Mesodermal cell (in vitro differentiated cells): Measurements from ENCODE around the gene FRG2.
"Not testable (repeated sequence)": the region's sequence is repeated elsewhere in the genome, so short reads cannot be mapped to it uniquely, and the experiment has no call there.

Source experiments
- H3K27ac ChIP-seq: 2 replicates; pipeline ENCODE4 v1.7.0; 2013; ENCODE audit warnings: mild to moderate bottlenecking, low read depth, low read length, moderate library complexity; ENCODE audit not compliant: severe bottlenecking
- H3K36me3 ChIP-seq: 2 replicates; pipeline ENCODE4 v1.7.1; 2013; ENCODE audit warnings: mild to moderate bottlenecking, low read length, moderate library complexity; ENCODE audit not compliant: control insufficient read depth, insufficient read depth
- H3K4me1 ChIP-seq: one replicate; pipeline ENCODE4 v1.7.1; 2013; ENCODE audit warnings: mild to moderate bottlenecking, low read length; ENCODE audit not compliant: insufficient read depth, control insufficient read depth, poor library complexity, severe bottlenecking
- H3K4me3 ChIP-seq: 2 replicates; pipeline ENCODE4 v1.7.0; 2013; ENCODE audit warnings: low read length, control low read depth, mild to moderate bottlenecking; ENCODE audit not compliant: insufficient read depth, poor library complexity, severe bottlenecking; ENCODE audit errors: extremely low read depth
- H3K9me3 ChIP-seq: 2 replicates; pipeline ENCODE4 v1.7.1; 2013; ENCODE audit warnings: mild to moderate bottlenecking, low read length, moderate library complexity; ENCODE audit not compliant: control insufficient read depth
- WGBS, 2 experiments: methylation state at CpG; one replicate each; pipeline ENCODE4 v1.1.5; 2013; ENCODE audit warnings: missing lambda C conversion rate in 2 of 2; ENCODE audit not compliant: insufficient coverage in 2 of 2; 5-methylcytosine and 5-hydroxymethylcytosine counted together

The FRG2 gene

DNA sequence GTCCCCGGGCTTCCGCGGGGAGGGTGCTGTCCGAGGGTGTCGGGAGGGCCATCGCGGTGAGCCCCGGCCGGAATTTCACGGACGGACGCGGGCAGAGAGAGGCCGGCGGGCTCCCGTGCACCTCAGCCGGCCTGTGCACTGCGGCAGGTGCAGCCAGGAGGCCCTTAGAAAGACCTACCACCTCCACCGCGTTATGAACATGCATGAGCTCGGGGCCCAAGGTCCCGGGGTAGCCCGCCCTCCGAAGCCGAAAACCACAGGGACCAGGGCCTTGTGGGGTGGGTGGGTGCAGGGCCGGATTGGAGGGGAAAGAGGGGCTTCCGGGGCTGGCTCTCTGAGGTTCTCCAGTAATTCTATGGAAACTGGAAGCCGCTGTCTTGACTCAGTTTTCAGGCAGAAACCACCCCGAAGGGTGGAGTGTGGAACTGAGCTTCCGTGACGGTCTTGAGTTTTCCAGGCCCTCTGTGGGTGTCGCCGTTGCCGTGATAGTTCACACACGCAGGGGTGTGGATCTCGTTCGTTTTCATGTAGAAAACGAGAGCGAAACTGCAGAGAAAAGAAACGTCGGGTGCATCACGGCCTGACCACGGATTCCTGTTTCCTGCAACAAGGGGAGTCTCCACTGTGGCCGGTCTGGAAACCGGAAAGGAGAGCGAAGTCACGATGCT, 4.3 kb downstream of the FRG2 start:
- H3K4me3 ChIP-seq, H3K36me3 ChIP-seq, H3K4me1 ChIP-seq, H3K27ac ChIP-seq: not testable (repeated sequence)
- WGBS, 2 experiments, result 80 to 86% methylated on average over 10 to 13 of the region's 47 CpGs
- H3K9me3 ChIP-seq, result peaks cover 34% of the 10 kb centered on the region

DNA sequence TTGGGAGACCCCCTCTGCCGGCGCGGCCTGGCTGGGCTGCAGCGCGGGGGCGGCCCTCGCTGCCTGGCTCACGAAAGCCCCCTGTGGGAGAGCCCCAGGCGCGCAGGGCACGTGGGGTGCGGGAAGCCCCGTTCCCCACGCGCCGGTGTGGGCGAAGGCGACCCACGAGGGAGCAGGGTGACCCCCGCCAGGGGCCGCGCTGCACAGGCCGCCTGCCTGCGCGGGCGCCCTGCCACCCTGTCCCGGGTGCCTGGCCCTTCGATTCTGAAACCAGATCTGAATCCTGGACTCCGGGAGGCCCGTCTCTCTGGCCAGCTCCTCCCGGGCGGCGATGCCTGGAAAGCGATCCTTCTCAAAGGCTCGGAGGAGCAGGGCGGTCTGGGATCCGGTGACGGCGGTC, 5.1 kb downstream of the FRG2 start:
- H3K27ac ChIP-seq, H3K4me3 ChIP-seq, H3K4me1 ChIP-seq, H3K36me3 ChIP-seq: not testable (repeated sequence)
- WGBS, 2 experiments, result 69 to 76% methylated on average over 19 to 21 of the region's 39 CpGs
- H3K9me3 ChIP-seq, result peaks cover 36% of the 10 kb centered on the region

DNA sequence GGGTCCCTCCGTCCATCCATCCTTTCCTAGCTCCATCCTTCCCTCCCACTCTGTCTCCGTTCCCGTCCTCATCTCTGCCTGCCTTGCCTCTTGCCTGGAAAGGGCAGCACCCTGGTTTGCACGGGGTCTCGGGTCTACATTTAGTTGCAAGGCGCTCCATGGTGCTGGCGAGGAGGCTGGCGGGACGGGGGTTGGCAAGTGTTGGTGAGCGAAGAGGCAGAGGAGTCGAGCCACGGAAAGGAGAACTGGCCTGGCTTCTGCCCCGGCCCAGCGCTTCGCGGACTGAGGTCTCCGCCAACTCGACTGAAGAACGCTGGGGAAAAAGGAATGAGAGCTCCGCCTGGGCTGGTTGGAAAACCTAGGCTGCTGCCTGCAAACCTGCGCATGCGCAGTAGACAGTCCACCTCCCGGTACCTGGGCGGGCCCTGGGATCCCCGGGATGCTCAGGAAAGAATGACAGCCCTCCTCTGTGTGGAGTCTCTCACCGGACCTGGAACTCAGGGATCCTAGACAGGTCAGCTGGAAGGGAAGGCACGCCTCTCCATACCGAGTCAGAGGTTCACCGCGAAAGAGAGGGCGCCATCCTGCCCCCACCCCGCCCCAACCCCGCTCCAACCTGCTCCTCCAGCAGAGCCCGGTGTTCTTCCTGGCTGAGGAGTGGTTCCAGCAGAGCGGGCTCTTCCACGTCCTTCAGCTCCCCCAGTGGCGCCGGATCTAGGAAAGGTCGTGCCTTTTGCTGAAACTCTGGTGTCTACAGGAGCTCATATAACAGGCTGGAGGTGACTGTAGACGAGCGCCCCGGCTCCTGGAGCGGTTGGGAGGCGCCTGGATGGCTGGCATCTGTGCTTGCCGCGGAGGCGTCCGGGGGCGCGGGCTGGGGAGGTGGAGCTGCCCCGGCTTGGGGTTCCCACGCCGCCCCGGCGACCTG, 6.0 kb downstream of the FRG2 start:
- no peak overlapping the region for H3K4me3 ChIP-seq

DNA sequence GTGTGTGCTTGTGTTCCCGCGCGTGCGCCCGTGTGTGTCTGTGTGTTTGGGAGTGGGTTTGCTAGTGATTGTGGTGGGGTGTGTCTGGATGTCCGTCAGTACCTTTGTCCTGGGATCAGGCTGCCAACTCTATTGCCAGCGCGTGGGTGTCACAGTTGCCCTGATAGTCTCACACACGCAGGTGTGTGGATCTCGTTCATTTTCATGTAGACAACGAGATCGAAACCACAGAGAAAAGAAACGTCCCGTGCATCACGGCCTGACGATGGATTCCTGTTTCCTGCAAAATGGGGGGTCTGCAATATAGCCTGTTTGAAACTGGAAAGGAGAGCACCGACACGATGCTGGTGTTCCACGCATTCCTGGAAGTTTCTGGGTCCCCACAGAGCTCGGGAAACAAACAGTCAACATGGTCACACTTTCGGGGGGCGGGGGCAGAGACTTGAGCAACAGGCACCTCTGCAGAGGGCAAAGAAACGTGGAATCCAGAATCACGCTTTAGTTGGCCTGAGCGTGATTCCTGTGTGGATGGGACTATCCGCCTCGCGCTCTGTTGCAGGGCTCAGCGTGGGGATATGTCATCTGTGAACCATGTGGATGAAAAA, 7.1 kb downstream of the FRG2 start:
- not testable (repeated sequence) for H3K4me1 ChIP-seq

More for the DNA sequence above, 6.0 kb downstream of the FRG2 start:
- Histone ChIP-seq H3K36me3 (no peaks in the 10 kb centered on the region), H3K4me1 (no peaks in the 10 kb centered on the region), H3K9me3 (peaks cover 36% of the 10 kb centered on the region), H3K27ac (no peak overlapping the region)
- 82 to 87% methylated on average over 30 to 48 of the region's 55 CpGs for WGBS, 2 experiments

DNA sequence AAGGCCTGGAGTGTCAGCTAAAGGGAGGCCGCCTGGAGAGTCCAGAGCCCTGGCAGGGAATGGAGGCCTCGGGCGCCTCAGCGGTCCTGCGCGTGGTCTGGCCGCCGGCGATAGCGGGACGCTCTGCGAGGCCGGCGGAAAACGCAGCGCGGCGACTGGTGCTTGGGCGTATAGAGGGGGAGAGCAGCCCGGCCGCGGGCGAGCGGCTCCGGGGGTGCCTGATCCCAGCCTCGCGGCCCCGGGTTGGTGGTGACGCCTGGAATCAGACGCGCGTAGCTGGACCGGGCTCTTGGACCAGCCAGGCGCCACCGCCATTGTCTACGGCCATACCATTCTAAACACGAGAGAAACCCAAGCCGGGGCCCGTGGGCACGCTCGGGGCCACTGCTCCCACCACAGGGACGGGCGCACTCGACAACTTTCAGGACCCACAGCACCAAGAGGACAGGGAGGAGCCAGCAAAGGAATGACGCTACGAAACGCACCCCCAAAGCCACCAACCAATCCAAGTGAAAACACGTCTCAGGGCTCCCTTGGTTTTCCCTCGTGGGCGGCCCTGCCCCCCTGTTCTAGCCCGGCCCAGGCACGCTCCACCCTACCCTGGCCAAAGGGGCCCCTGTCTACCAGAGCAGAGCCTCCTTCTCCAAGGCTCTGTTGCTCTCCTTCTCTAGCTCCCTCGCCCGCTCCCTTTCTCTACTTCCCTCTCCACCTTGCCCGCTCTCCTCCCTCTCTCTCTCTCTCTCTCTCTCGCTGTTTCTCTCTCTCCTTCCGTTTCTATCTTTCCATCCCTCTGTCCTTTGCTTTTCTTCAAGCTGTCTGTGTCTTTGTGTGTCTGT, 7.8 kb downstream of the FRG2 start:
- no peaks in the 10 kb centered on the region for H3K4me1 ChIP-seq
- 86 to 91% methylated on average over 47 to 53 of the region's 57 CpGs for WGBS, 2 experiments
- H3K27ac ChIP-seq, result no peak overlapping the region
- H3K9me3 ChIP-seq, result peaks cover 39% of the 10 kb centered on the region
- no peak overlapping the region for H3K4me3 ChIP-seq
- no peaks in the 10 kb centered on the region for H3K36me3 ChIP-seq

More for the DNA sequence above, 7.1 kb downstream of the FRG2 start:
- peaks cover 39% of the 10 kb centered on the region for H3K9me3 ChIP-seq
- not testable (repeated sequence) for H3K27ac ChIP-seq, H3K4me3 ChIP-seq, H3K36me3 ChIP-seq
- 80 to 81% methylated on average over 16 to 23 of the region's 29 CpGs for WGBS, 2 experiments

DNA sequence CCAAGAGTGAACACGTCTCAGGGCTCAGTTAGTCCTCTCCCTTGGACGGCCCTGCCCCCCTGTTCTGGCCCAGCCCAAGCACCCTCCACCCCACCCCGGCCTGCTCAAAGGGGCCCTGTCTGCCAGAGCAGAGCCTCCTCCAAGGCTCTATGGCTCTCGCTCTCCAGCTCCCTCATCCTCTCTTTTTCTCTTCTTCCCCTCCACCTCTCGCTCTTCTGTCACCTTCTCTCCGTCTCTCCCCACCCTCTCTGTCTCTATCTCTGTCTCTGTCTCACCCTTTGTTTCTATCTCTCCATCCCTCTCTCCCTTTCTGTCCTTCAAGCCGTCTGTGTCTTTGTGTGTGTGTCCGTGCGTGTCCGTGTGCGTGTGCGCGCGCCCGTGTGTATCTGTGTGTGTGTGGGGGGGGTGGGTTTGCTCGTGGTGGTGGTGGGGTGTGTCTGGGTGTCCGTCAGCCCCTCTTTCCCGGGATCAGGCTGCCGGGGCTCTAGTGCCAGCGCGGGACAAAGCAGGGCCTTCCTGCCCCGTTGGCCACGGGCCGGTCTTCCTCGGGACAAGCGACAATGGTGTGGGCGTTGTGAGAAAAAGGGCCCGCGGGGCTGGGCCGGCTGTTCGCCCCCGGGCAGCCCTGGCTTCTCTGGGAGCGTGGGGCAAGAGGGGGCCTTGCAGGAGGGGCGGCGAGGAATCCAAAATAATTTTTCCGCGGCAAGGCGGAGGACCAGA, 8.7 kb downstream of the FRG2 start:
- no peaks in the 10 kb centered on the region for H3K4me1 ChIP-seq
- 84 to 85% methylated on average over 15 to 21 of the region's 38 CpGs for WGBS, 2 experiments
- H3K27ac ChIP-seq, result no peak overlapping the region
- H3K9me3 ChIP-seq, result peaks cover 39% of the 10 kb centered on the region
- H3K36me3 ChIP-seq, result no peaks in the 10 kb centered on the region
- H3K4me3 ChIP-seq, result no peak overlapping the region

DNA sequence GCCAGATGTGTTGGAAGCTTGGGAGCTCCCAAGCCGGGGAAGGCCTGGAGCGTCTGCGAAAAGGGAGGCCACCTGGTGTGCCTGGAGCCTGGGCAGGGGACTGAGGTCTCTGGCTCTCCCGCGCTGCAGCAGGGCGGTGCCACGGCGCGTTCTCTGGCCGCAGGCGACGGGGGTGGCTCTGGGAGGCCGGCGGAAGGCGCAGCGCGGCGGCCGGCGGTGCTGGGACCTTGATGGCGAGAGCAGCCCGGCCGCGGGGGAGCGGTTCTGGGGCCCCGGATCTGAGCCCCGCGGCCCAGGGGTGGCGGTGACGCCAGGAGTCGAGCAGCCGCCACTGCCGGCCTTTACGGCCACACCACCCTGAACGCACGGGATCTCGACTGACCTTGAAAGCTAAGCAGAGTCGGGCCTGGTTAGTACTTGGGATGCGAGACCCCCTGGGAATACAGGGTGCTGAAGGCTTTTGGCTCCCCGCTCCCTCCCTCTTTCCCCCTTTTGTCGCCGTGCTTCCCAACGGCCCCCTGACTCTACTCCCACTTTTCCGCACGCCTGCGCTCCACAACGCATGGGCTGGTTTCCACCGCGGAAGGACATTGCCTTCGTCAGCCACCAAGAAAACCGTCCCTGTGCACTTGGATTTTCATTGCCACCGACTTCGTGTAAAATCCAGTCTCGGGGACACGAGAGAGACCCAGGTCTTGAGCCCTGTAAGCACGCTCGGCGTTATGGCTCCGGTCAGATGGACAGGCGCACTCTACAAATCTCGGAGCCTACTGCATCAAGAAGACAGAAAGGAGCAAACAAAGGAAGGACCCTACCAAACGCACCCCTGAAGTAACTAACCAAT, 9.5 kb downstream of the FRG2 start:
- no peak overlapping the region for H3K4me3 ChIP-seq
- peaks cover 43% of the 10 kb centered on the region for H3K9me3 ChIP-seq
- 84 to 91% methylated on average over 55 to 61 of the region's 62 CpGs for WGBS, 2 experiments
- H3K4me1 ChIP-seq, result no peaks in the 10 kb centered on the region
- H3K27ac ChIP-seq, result no peak overlapping the region
- H3K36me3 ChIP-seq, result no peaks in the 10 kb centered on the region

DNA sequence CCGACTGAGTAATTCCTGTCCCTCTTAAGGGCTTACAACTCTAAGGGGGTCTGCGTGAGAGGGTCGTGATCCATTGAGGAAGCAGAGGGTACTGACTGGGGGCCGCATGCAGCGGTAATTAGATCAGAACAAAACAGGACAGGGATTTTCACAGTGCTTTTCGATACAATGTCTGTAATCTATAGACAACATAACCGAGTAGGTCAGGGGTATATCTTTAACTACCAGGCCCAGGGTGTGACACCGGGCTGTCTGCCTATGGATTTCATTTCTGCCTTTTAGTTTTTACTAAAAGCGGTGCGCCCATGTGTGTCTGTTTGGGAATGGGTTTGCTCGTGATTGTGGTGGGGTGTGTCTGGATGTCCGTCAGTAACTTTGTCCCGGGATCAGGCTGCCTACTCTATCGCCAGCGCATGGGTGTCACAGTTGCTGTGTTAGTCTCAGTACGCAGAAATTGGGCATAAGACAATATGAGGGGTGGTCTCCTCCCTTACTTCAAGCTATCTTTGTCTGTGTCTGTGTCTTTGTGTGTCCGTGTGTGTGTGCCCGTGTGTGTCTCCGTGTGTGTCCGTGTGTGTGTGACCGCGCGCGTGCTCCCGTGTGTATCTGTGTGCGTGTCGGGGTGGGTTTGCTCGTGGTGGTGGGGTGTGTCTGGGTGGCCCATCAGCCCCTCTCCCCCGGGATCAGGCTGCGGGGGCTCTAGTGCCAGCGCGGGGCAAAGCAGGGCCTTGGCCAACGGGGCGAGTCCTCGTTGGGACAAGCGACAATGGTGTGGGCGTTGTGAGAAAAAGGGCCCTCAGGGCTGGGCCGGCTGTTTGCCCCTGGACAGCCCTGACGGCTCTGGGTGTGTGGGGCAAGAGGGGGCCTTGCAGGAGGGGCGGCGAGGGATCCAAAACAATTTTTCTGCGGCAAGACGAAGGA, 10.4 kb downstream of the FRG2 start:
- no peak overlapping the region for H3K4me3 ChIP-seq
- no peaks in the 10 kb centered on the region for H3K4me1 ChIP-seq
- peaks cover 45% of the 10 kb centered on the region for H3K9me3 ChIP-seq
- WGBS, 2 experiments, result 76 to 82% methylated on average over 20 to 37 of the region's 43 CpGs
- no peak overlapping the region for H3K27ac ChIP-seq
- no peaks in the 10 kb centered on the region for H3K36me3 ChIP-seq
